HG03064 (cell line): ENCODE data around the gene PMAIP1.
"Not testable (repeated sequence)": the region's sequence is repeated elsewhere in the genome, so short reads cannot be mapped to it uniquely, and the experiment has no call there.

Source experiments
- ATAC-seq: cut with Tn5 transposase; IDR thresholded peaks from one replicate; pipeline ENCODE4 v1.9.1; 2021; ENCODE audit warnings: low read depth; ENCODE audit not compliant: unreplicated experiment

PMAIP1 gene

GRCh38 chr18:59881728-59882656 is 17.8 kb upstream of the PMAIP1 start:
- ATAC-seq, result no peak

DNA sequence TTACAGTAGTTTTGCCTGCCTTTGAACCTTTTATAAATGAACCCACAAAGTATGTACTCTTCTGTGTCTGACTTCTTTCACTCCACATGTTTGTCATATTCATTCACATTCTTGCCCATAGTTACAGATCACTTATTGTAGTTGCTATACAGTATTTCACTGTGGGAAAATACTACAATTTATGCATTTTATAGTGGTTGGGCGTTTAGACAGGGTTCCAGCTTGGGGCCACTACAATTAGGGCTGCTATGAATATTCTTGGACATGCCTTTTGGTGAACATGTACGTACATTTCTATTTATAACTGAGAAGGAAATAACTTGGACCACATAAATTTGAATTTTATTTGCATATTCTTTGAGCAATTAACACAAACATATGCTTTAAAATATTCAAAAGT is 15.4 kb upstream of the PMAIP1 start:
- no peak for ATAC-seq

DNA sequence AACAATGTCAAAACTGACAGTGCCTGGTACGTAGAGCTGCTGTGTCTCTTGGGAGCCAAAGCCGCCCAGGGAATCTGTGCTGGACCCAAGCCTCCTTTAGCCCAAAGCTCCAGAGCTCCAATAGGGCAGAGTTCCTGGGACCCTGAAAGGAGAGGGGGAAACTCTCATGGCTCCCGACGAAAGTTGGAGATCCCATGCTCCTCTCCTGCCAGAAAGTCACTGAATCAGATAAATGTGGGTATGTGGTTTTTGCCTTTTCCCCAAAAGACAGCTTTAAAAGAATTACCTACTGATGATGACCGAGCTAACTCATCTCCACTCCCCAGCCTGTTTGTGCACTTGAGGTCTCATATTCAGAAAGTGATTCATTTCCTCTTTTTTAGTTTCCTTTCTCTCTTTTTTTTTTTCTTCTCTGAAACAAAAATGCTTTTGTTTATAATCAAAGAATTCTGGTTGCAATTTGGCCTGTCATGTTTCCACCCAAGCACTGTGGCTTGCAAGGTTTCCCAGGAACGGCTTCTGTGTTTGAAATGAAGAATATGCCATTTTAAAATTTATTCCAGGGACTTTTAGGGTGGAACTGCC is 14.1 kb upstream of the PMAIP1 start:
- peak; percentile 79 for ATAC-seq

DNA sequence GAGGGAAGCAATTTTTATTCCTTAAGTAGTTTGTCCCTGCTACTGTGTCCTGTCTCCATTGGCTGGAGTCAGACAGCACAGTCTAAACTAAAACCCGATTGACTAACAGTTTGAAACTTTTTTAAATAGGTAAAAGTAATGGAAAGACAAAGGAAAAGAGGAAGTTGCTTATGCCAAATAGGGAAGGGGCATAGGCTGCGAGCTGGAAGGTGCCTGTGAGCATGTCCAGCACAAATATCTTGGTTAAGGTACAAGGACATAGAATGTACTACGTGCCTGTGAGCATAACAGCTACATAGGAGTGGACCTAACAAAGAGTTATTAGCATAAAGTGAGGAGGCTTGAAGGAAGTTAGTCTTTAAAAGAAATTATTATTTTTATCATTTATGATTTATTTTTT is 13.4 kb upstream of the PMAIP1 start:
- not testable (repeated sequence) for ATAC-seq

GRCh38 chr18:59892123-59892522 is 7.7 kb upstream of the PMAIP1 start:
- ATAC-seq, result no peak

DNA sequence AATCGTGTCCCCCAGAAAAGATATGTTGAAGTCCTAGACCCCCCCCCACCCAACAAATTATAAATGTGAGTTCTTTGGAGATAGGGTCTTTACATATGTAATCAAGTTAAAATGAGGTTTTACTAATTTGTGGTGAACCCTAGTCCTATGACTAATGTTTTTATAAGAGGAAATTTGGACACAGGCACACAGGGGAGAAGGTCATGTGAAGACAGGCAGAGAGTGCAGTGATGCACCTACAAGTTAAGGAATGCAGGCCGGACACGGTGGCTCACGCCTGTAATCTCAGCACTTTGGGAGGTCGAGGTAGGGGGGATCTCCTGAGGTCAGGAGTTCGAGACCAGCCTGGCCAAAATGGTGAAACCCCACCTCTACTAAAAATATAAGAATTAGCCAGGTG is 5.8 kb upstream of the PMAIP1 start:
- no peak for ATAC-seq

- ATAC-seq, result no peak
Measured at GRCh38 chr18:59897321-59897954, 2.4 kb upstream of the PMAIP1 start.

DNA sequence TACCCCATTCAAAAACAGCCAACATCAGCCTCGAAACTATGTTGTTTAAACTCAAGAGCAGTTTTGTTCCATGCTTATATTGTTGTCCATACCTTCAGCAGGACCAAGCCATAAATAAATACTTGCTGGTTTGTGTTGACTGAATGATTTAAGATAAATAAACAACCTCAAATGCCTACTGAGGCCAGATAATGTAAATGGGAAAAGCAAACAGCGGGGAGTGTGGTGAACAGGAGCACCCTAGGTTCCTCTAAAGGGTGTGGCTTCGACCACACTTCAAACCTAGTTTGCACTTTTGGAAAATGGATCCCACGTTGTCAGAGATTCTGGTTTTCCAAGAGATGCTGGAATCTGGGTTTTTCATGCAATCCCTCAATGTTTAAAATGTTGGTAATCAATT is 1.7 kb upstream of the PMAIP1 start:
- no peak for ATAC-seq

DNA sequence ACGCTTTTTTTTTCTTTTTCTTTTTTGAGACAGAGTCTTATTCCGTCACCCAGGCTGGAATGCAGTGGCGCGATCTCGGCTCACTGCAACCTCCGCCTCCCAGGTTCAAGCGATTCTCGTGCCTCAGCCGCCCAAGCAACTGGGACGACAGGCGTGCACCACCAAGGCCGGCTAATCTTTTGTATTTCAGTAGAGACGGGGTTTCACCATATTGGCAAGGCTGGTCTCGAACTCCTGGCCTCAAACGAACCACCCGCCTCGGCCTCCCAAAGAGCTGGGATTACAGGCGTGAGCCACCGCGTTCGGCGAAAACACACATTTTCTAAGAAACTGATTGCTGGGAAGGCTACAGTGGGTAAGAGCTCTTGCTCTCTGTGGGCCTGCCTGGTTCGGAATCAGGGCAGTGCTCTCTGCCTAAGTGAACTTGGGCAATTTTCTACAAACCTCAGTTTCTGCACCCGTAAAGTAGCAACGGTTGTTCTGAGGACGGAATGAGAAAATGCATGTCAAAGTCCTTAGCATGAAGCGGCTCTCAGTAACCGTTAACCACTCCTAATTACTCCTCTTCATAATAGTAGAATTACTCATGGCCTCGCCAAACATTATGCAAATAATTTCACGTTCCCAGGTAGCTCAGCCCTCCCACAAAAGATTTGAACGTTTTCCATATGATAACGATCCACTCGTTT is 1.0 kb upstream of the PMAIP1 start:
- ATAC-seq, result peak; percentile 15

DNA sequence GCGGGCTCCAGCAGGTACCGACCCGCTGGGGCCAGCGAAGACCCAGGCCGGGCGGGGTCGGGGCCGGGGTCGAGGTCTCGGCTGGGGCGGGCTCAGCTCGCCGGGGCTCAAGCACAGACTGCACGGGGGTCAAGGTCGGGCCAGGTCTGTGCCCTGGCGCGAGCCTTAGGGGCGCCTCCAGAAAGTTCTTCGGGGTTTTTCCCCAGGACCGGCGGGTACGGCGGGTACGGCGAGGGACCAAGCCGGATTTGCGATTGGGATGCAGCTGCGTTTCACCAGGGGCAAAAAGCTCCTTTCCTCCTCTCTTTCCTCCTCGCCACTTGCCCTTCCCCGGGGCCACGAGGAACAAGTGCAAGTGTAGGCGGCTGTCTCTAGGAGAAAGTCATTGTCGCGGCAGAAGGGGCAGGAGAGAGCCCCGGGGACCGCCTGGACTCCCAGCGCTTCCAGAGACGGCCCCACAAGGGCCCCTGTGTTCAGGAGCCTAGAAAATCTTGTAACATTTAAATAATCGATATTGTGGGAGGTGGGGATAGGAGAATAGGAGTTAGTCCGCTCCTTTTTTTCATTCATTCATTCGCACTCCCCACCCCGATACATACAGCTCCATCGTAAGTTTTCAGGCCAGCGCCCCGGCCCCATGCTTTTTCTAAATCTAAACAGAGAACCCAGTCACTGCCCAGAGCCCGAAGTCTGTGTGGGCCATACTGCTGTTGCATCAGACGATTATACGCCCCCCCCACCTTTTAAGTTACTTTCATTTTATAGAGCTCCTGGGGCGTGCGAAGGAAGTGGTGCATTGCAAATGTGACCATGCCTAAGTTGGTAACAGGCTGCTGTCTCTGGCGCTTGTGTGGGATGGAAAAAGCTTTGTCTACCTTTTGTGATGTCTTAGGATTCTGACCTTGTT is 679 bp downstream of the PMAIP1 start:
- peak; percentile 19 for ATAC-seq

- ATAC-seq, result no peak
Measured at GRCh38 chr18:59902131-59902992, 2.6 kb downstream of the PMAIP1 start.

DNA sequence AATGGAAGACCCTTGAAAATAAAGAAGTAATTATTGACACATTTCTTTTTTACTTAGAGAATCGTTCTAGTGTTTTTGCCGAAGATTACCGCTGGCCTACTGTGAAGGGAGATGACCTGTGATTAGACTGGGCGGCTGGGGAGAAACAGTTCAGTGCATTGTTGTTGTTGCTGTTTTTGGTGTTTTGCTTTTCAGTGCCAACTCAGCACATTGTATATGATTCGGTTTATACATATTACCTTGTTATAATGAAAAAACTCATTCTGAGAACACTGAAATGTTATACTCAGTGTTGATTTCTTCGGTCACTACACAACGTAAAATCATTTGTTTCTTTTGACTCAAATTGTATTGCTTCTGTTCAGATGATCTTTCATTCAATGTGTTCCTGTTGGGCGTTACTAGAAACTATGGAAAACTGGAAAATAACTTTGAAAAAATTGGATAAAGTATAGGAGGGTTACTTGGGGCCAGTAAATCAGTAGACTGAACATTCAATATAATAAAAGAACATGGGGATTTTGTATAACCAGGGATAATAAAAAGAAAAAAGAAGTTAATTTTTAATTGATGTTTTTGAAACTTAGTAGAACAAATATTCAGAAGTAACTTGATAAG is 3.3 kb downstream of the PMAIP1 start:
- ATAC-seq, result no peak

- no peak for ATAC-seq
Measured at GRCh38 chr18:59904011-59904601, 4.3 kb downstream of the PMAIP1 start.

DNA sequence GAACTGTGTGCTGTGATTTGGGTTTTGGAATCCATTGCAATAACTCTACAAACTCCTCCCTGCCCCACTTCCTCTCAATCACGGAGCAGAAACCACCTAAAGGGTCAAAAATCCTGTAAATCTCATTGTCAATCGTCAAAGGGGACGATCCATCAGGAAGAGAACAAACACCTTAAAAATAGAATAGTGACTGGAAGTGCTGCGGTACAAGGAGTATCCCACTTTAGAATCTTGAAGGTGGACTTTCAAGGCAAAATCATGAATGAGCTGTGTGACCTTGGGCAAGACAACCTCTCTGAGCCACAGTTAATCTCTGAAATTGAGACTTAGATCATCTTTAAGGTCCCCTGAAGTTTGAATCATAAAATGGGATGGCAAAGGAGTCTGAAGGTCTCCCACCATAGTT is 5.9 kb downstream of the PMAIP1 start:
- no peak for ATAC-seq

GRCh38 chr18:59906203-59906602 is 6.4 kb downstream of the PMAIP1 start:
- ATAC-seq, result no peak

GRCh38 chr18:59907172-59907571 is 7.4 kb downstream of the PMAIP1 start:
- ATAC-seq, result no peak

DNA sequence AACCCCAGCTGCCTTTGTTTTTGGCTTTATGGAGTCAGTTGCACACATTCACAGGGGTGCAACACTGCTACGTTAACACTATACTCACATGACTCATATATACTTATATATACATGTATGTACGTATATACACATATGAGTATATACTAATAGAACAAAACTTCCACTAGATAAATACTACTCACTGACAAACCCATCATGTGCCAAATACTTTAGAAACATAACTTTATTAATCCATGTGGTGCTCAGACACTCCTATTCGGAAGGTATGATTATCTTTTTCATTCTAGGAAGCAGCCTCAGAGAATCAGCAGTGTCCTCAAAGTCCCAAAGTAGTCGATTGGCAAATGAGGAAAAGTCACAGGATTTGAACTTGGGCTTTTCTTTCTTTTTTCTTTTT is 7.9 kb downstream of the PMAIP1 start:
- ATAC-seq, result no peak

- no peak for ATAC-seq
Measured at GRCh38 chr18:59908799-59909198, 9.0 kb downstream of the PMAIP1 start.
